Endothelial cell of umbilical vein (primary cell): ENCODE data around the gene MCU. TPM values are rescaled to one million over a fixed set of nuclear protein-coding genes. Genes with fewer than 3 reads are reported as not detected.

Experiments used
- BruUV-seq: library from RNA; stranded (reverse); fragments of 400-500 nt; replicated peaks from 2 replicates; lab custom pipeline; 2021; lab: Mats Ljungman, UMichigan
- CTCF ChIA-PET: fragments of 300-600, 350-600 bp; sonication (Branson Sonifier 250); formaldehyde crosslinking; loops from one replicate; lab custom pipeline; 2021; ENCODE audit warnings: antibody characterized with exemption, inconsistent platforms; lab: Charles Lee
- POLR2A ChIA-PET: fragments of 300-600, 350-600 bp; sonication (Branson Sonifier 250); formaldehyde crosslinking; loops from one replicate; lab custom pipeline; 2021; ENCODE audit warnings: antibody characterized with exemption, inconsistent platforms; lab: Charles Lee
- DNase-seq: peaks from one replicate; pipeline ENCODE4 v3.0.0-alpha.2; 2011; ENCODE audit warnings: low read depth, low spot score
- FAIRE-seq: peaks from 2 replicates; lab custom pipeline; 2011; peaks lifted over from hg19 to GRCh38; lab: Jason Lieb, UNC
- H2AFZ ChIP-seq: 2 replicates; pipeline ENCODE4 v1.6.0; 2012; ENCODE audit warnings: low read depth, low read length, control low read depth, inconsistent platforms
- H3K27ac ChIP-seq: 2 replicates; pipeline ENCODE4 v1.5.1; 2011; ENCODE audit warnings: low read depth, mild to moderate bottlenecking, control low read depth, low read length, moderate library complexity; ENCODE audit not compliant: insufficient read depth
- H3K27me3 ChIP-seq, 2 experiments: 2 replicates each; pipeline versions ENCODE4 v1.6.0 to v1.6.1; 2011; ENCODE audit warnings: low read length in 2 of 2, mixed read lengths in 1 of 2; ENCODE audit not compliant: control insufficient read depth in 2 of 2, insufficient read depth in 2 of 2
- H3K36me3 ChIP-seq, 2 experiments: 2 replicates in 1 of 2; 3 replicates in 1 of 2; pipeline ENCODE4 v1.5.1; 2011; ENCODE audit warnings: low read length in 2 of 2, mild to moderate bottlenecking in 1 of 2, moderate library complexity in 1 of 2; ENCODE audit not compliant: control insufficient read depth in 2 of 2, insufficient read depth in 2 of 2; ENCODE audit errors: extremely low read depth in 1 of 2
- H3K4me1 ChIP-seq: 3 replicates; pipeline ENCODE4 v1.5.1; 2011; ENCODE audit warnings: mild to moderate bottlenecking, low read length; ENCODE audit not compliant: control insufficient read depth, insufficient read depth; ENCODE audit errors: extremely low read depth
- H3K4me2 ChIP-seq: 2 replicates; pipeline ENCODE4 v1.6.1; 2011; ENCODE audit warnings: low read length, control low read depth, mixed read lengths; ENCODE audit not compliant: insufficient read depth
- H3K4me3 ChIP-seq, 3 experiments: fragments of 200-600 bp in 1 of 3; sonication (generic), shearing (Covaris generic) in 1 of 3; replicated peaks in 1 of 3; 2 replicates each; pipeline ENCODE4 v1.5.1; 2011 to 2016; ENCODE audit warnings: control low read depth in 3 of 3, low read length in 3 of 3, mild to moderate bottlenecking in 2 of 3, inconsistent platforms in 1 of 3, low read depth in 1 of 3, moderate library complexity in 1 of 3; ENCODE audit not compliant: insufficient read depth in 1 of 3
- H3K79me2 ChIP-seq: 2 replicates; pipeline ENCODE4 v1.6.0; 2012; ENCODE audit warnings: low read length, inconsistent platforms; ENCODE audit not compliant: control insufficient read depth, insufficient read depth
- H3K9ac ChIP-seq: replicated peaks from 2 replicates; pipeline ENCODE3; 2011; ENCODE audit warnings: low read length, control low read depth; ENCODE audit not compliant: insufficient read depth; ENCODE audit errors: extremely low read depth
- H3K9me1 ChIP-seq: replicated peaks from 3 replicates; pipeline ENCODE4 v1.6.0; 2011; ENCODE audit warnings: mild to moderate bottlenecking, low read length; ENCODE audit not compliant: control insufficient read depth, insufficient read depth; ENCODE audit errors: extremely low read depth
- H3K9me3 ChIP-seq: replicated peaks from 2 replicates; pipeline ENCODE4 v1.5.1; 2012; ENCODE audit warnings: low read length, inconsistent platforms; ENCODE audit not compliant: control insufficient read depth, insufficient read depth
- H4K20me1 ChIP-seq: replicated peaks from 2 replicates; pipeline ENCODE3; 2011; ENCODE audit warnings: mild to moderate bottlenecking, low read length; ENCODE audit not compliant: control insufficient read depth, insufficient read depth; ENCODE audit errors: extremely low read depth
- CTCF ChIP-seq, 2 donors: IDR thresholded peaks; 1 replicate in 1 of 2; 2 replicates in 1 of 2; pipeline ENCODE4 v1.5.1; 2011; ENCODE audit warnings: low read length in 2 of 2, mild to moderate bottlenecking in 2 of 2, moderate library complexity in 2 of 2, control low read depth in 1 of 2, inconsistent platforms in 1 of 2, low read depth in 1 of 2; ENCODE audit not compliant: insufficient read depth in 1 of 2; ENCODE audit errors: extremely low read depth in 1 of 2
- EZH2 ChIP-seq: IDR thresholded peaks from 2 replicates; pipeline ENCODE4 v1.6.1; 2012; ENCODE audit warnings: borderline replicate concordance, low read depth, mild to moderate bottlenecking, moderate library complexity, low read length, inconsistent platforms; ENCODE audit not compliant: severe bottlenecking
- FOS ChIP-seq: IDR thresholded peaks from 2 replicates; pipeline ENCODE4 v1.6.1; 2011; ENCODE audit warnings: mild to moderate bottlenecking, low read length, moderate library complexity, borderline replicate concordance; ENCODE audit not compliant: insufficient read depth
- GATA2 ChIP-seq: IDR thresholded peaks from 2 replicates; pipeline ENCODE4 v1.7.0; 2011; ENCODE audit warnings: low read depth, mild to moderate bottlenecking, moderate library complexity, mixed read lengths, low read length; ENCODE audit not compliant: insufficient read length, insufficient read depth
- JUN ChIP-seq: IDR thresholded peaks from 2 replicates; pipeline ENCODE4 v1.6.1; 2011; ENCODE audit warnings: borderline replicate concordance, low read depth; ENCODE audit not compliant: insufficient read length, insufficient read depth
- MAX ChIP-seq: IDR thresholded peaks from 2 replicates; pipeline ENCODE4 v1.6.1; 2011; ENCODE audit not compliant: insufficient read depth, insufficient read length
- MYC ChIP-seq: IDR thresholded peaks from one replicate; pipeline ENCODE4 v1.6.1; 2011; ENCODE audit warnings: mild to moderate bottlenecking, low read depth, low read length
- POLR2A ChIP-seq: IDR thresholded peaks from 2 replicates; pipeline ENCODE4 v1.6.1; 2012; ENCODE audit warnings: low read depth, mild to moderate bottlenecking, control low read depth, low read length
- POLR2AphosphoS5 ChIP-seq: IDR thresholded peaks from 2 replicates; pipeline ENCODE4 v1.6.1; 2012; ENCODE audit warnings: low read depth, mild to moderate bottlenecking, control low read depth, low read length, moderate library complexity; ENCODE audit not compliant: insufficient read depth
- dilution Hi-C: fragments of 300-500 bp; cut with MboI; formaldehyde crosslinking; loops from one replicate; pipeline ENCODE4 v1.15.0; 2019; ENCODE audit warnings: low sequenced_read_pairs; ENCODE audit not compliant: extremely low pct_ligation_motif_present
- intact Hi-C: fragments of 100-400 bp; cut with micrococcal nuclease; formaldehyde crosslinking; loops from one replicate; pipeline ENCODE4 v1.10.0; 2022
- polyA plus RNA-seq, 4 experiments: library from polyadenylated mRNA; depleted of rRNA in 3 of 4; stranded (reverse) in 3 of 4; unstranded in 1 of 4; fragments of >200 nt; gene quantifications; 2 replicates each; pipeline versions ENCODE4 v1.2.1 to v1.2.3, GENCODE V29; 2011 to 2012; ENCODE audit warnings: missing spikeins in 1 of 4
- total RNA-seq: library from RNA; stranded (reverse); gene quantifications from 2 replicates; pipeline ENCODE4 v1.2.3, GENCODE V29; 2021

MCU gene
- total and polyA plus RNA-seq, 2 donors (not counting 3 experiments of a cell fraction or from before 2014, with no cell fraction given), result 25.2 to 37.2 TPM

GRCh38 chr10:72828294-72828693 lies 136.4 kb downstream of the MCU start:
- H3K4me2 ChIP-seq, result no peak overlapping the region
- DNase-seq (no peak), FAIRE-seq (no peak)
- no peaks in the 10 kb centered on the region for H3K9me3 ChIP-seq
- H4K20me1 ChIP-seq, result no peaks in the 10 kb centered on the region
- ChIA-PET POLR2A (no interaction called here), CTCF (no interaction called here)
- no TSS peak for BruUV-seq
- no peak overlapping the region for H2AFZ ChIP-seq
- intact Hi-C loops, result no loop called here
- H3K4me1 ChIP-seq, result peaks cover 5% of the 10 kb centered on the region
- H3K79me2 ChIP-seq, result no peaks in the 10 kb centered on the region
- no peaks in the 10 kb centered on the region for H3K27me3 ChIP-seq
- dilution Hi-C loops, result no loop called here
- H3K9ac ChIP-seq, result no peak overlapping the region
- H3K9me1 ChIP-seq, result no peaks in the 10 kb centered on the region
- H3K4me3 ChIP-seq, result no peak overlapping the region
- no peaks in the 10 kb centered on the region for H3K36me3 ChIP-seq
- TF ChIP-seq CTCF (IDR thresholded peaks at IDR 0.05; ENCODE audit: extremely low read depth in 1 of 2, insufficient read depth in 1 of 2, low read depth in 1 of 2, low read length in 2 of 2) (no peak), MAX (no peak), MYC (no peak), FOS (no peak), POLR2AphosphoS5 (no peak), EZH2 (no peak), GATA2 (no peak), POLR2A (no peak), JUN (no peak)
- H3K27ac ChIP-seq, result no peak overlapping the region
